Smooth muscle cell (in vitro differentiated cells): Measurements from ENCODE around the gene IGF1R. TPM values are rescaled to one million over a fixed set of nuclear protein-coding genes. Genes with fewer than 3 reads are reported as not detected.

Experiments
- DNase-seq: peaks from one replicate; lab custom pipeline; 2025; ENCODE audit not compliant: unreplicated experiment; lab: John Stamatoyannopoulos, UW
- H2AFZ ChIP-seq: fragments of 200-600 bp; sonication (generic); 2 replicates; pipeline ENCODE4 v1.6.0; 2016; ENCODE audit warnings: antibody characterized with exemption, low read depth, mild to moderate bottlenecking
- H3F3A ChIP-seq: fragments of 200-600 bp; sonication (generic); 2 replicates; pipeline ENCODE4 v1.6.0; 2017; ENCODE audit warnings: antibody characterized with exemption, low read depth
- H3K27ac ChIP-seq: fragments of 200-600 bp; sonication (generic); 2 replicates; pipeline ENCODE4 v1.5.1; 2016; ENCODE audit warnings: low read depth, mild to moderate bottlenecking
- H3K27me3 ChIP-seq: fragments of 200-600 bp; sonication (generic); 2 replicates; pipeline ENCODE4 v1.6.1; 2016; ENCODE audit warnings: low read depth, mild to moderate bottlenecking
- H3K36me3 ChIP-seq: fragments of 200-600 bp; sonication (generic); 2 replicates; pipeline ENCODE4 v1.5.1; 2016; ENCODE audit warnings: low read depth
- H3K4me1 ChIP-seq: fragments of 200-600 bp; sonication (generic); 2 replicates; pipeline ENCODE4 v1.5.1; 2016; ENCODE audit warnings: low read depth
- H3K4me2 ChIP-seq: fragments of 200-600 bp; sonication (generic); 2 replicates; pipeline ENCODE4 v1.6.0; 2016; ENCODE audit warnings: mild to moderate bottlenecking
- H3K4me3 ChIP-seq: fragments of 200-600 bp; sonication (generic); 2 replicates; pipeline ENCODE4 v1.5.1; 2016; ENCODE audit warnings: mild to moderate bottlenecking
- H3K79me2 ChIP-seq: fragments of 200-600 bp; sonication (generic); 2 replicates; pipeline ENCODE4 v1.6.0; 2016; ENCODE audit warnings: low read depth, mild to moderate bottlenecking
- H3K9ac ChIP-seq: fragments of 200-600 bp; sonication (generic); 2 replicates; pipeline ENCODE4 v1.6.0; 2016; ENCODE audit warnings: low read depth
- H3K9me3 ChIP-seq: fragments of 200-600 bp; sonication (generic); replicated peaks from 2 replicates; pipeline ENCODE4 v1.5.1; 2016; ENCODE audit warnings: low read depth
- H4K20me1 ChIP-seq: fragments of 200-600 bp; sonication (generic); 2 replicates; pipeline ENCODE4 v1.6.0; 2016; ENCODE audit warnings: low read depth
- CTCF ChIP-seq: fragments of 200-600 bp; sonication (generic); IDR thresholded peaks from 2 replicates; pipeline ENCODE4 v1.5.1; 2017; ENCODE audit warnings: borderline replicate concordance, mild to moderate bottlenecking, antibody characterized with exemption; ENCODE audit not compliant: insufficient read depth, poor library complexity, severe bottlenecking
- WGBS: methylation state at CpG from one replicate; pipeline ENCODE4 v1.1.7; 2016; ENCODE audit warnings: low lambda C conversion rate; 5-methylcytosine and 5-hydroxymethylcytosine counted together
- polyA plus RNA-seq: library from polyadenylated mRNA; unstranded; fragments of >200 nt; fragmentation: Nextera tagmentation; extraction: Ambion mirVana; gene quantifications from 2 replicates; pipeline ENCODE4 v1.2.1, GENCODE V29; 2016
- total RNA-seq: library from RNA; depleted of rRNA; stranded (reverse); fragments of >200 nt; gene quantifications from 2 replicates; pipeline ENCODE4 v1.2.3, GENCODE V29; 2014

The IGF1R gene
- total and polyA plus RNA-seq, 2 experiments from 2014 or later: 14.0 to 70.2 TPM

- no peaks in the 10 kb centered on the region for H3K27me3 ChIP-seq
- no peak overlapping the region for H3K9ac ChIP-seq
- H3K79me2 ChIP-seq: peaks cover 98% of the 10 kb centered on the region
- H3K36me3 ChIP-seq: no peaks in the 10 kb centered on the region
- H3K27ac ChIP-seq: no peak overlapping the region
- no peaks in the 10 kb centered on the region for H3F3A ChIP-seq
- no peak for DNase-seq
- peaks cover 26% of the 10 kb centered on the region for H3K4me1 ChIP-seq
- no peak for TF ChIP-seq CTCF
- peaks cover 99% of the 10 kb centered on the region for H4K20me1 ChIP-seq
- 57% methylated on average over 4 of the region's 4 CpGs for WGBS
- H3K4me3 ChIP-seq: no peak overlapping the region
- no peaks in the 10 kb centered on the region for H3K9me3 ChIP-seq
- H3K4me2 ChIP-seq: peak overlapping the region; percentile 13
- no peak overlapping the region for H2AFZ ChIP-seq
Observed at GRCh38 chr15:98751767-98752166, 103.4 kb downstream of the IGF1R start.

- no peaks in the 10 kb centered on the region for H3K36me3 ChIP-seq
- peaks cover 99% of the 10 kb centered on the region for H4K20me1 ChIP-seq
- peak overlapping the region; percentile 21 for H3K27ac ChIP-seq
- no peak for DNase-seq
- no peak overlapping the region for H3K4me3 ChIP-seq
- H3K4me1 ChIP-seq: peaks cover 26% of the 10 kb centered on the region
- WGBS: 62% methylated on average over 8 of the region's 8 CpGs
- peaks cover 100% of the 10 kb centered on the region for H3K79me2 ChIP-seq
- H3K9me3 ChIP-seq: no peaks in the 10 kb centered on the region
- TF ChIP-seq CTCF: no peak
- peak overlapping the region; percentile 2 for H3K9ac ChIP-seq
- H2AFZ ChIP-seq: no peak overlapping the region
- H3K27me3 ChIP-seq: no peaks in the 10 kb centered on the region
- no peaks in the 10 kb centered on the region for H3F3A ChIP-seq
- peak overlapping the region; percentile 70 for H3K4me2 ChIP-seq
Observed at GRCh38 chr15:98753726-98754656, 105.7 kb downstream of the IGF1R start.

GRCh38 chr15:98754657-98755022 is 106.3 kb downstream of the IGF1R start:
- Histone ChIP-seq H3K79me2 (peaks cover 100% of the 10 kb centered on the region), H3K4me3 (no peak overlapping the region), H3K9me3 (no peaks in the 10 kb centered on the region), H3F3A (no peaks in the 10 kb centered on the region), H2AFZ (no peak overlapping the region), H3K27me3 (no peaks in the 10 kb centered on the region), H3K9ac (no peak overlapping the region), H4K20me1 (peaks cover 99% of the 10 kb centered on the region), H3K4me1 (peaks cover 26% of the 10 kb centered on the region), H3K36me3 (no peaks in the 10 kb centered on the region), H3K27ac (peak overlapping the region; percentile 21), H3K4me2 (peak overlapping the region; percentile 70)
- WGBS: 95% methylated on average over 3 of the region's 3 CpGs
- DNase-seq: no peak
- no peak for TF ChIP-seq CTCF
